ENCODE data around the gene ZNF543.

ZNF543 gene

DNA sequence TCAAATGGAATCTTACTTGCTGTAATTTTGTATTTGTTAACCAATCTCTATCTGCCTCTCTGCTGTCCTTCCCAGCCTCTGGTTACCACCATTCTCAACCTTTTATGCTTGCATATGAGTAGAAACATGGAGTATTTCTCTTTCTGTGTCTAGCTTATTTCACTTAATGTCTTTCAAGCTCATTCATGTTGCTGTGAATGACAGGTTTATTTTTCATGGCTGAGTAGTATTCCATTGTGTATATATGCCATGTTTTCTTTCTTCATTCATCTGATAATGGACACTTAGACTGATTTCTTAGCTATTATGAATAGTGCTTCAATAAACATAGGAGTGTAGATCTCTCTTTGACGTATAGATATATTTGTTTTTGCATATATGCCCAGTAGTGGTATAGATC is 26.6 kb upstream of the ZNF543 start:
- H3K4me3 ChIP-seq (replicated peaks; ENCODE audit: low read depth, low read length): no peak overlapping the region
- no peak for TF ChIP-seq CTCF (IDR thresholded peaks at IDR 0.05; ENCODE audit: low read length, missing control alignments)
- no peak for DNase-seq (ENCODE audit: low read depth)

DNA sequence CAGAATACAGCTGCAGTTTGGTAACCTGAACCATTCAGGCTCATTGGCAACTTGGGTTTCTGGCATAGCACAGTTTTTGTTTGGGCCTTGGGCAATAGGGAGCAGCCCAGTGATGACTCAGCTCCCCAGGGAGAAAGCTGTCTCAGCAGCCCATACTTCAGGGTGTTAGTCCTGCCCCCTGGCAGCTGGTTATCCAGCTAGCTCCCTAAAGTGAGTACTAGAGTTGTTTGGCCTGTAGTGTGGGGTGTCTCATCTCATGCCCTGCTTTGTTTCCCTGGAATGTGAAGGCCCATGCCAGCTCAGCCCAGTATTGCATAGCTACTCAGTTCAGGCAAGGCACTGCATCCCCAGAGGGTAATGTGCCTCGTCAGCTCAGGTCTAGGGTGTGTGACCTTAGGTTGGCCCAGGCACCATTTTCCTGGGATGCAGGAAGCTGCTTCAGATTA is 18.2 kb upstream of the ZNF543 start:
- peak; percentile 19 for TF ChIP-seq CTCF (IDR thresholded peaks at IDR 0.05; ENCODE audit: low read length, missing control alignments)
- DNase-seq (ENCODE audit: low read depth): peak; percentile 97
- no peak overlapping the region for H3K4me3 ChIP-seq (replicated peaks; ENCODE audit: low read depth, low read length)

- DNase-seq (ENCODE audit: low read depth): no peak
- no peak overlapping the region for H3K4me3 ChIP-seq (replicated peaks; ENCODE audit: low read depth, low read length)
- no peak for TF ChIP-seq CTCF (IDR thresholded peaks at IDR 0.05; ENCODE audit: low read length, missing control alignments)
Measured at GRCh38 chr19:57302727-57303401, 17.4 kb upstream of the ZNF543 start.

DNA sequence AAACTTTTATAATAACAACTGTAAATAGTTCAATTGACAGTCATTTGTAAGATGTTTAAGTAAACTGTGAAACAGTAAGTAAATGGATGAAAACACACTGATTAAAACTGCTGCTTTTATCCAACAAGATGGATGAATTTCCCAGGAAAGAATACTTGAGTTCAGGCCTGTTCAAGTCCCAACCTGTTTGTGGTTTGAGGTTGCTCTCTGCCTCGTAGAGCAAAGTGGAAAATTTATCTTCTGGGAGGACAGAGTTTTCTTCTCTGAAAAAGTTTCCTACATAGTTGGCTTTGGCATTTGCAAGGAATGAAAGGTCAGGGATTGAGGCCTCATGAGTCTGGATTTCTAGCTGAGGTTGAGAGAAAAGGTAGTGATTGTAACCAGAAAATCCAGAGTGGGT is 15.2 kb upstream of the ZNF543 start:
- no peak for DNase-seq (ENCODE audit: low read depth)
- no peak overlapping the region for H3K4me3 ChIP-seq (replicated peaks; ENCODE audit: low read depth, low read length)
- no peak for TF ChIP-seq CTCF (IDR thresholded peaks at IDR 0.05; ENCODE audit: low read length, missing control alignments)

DNA sequence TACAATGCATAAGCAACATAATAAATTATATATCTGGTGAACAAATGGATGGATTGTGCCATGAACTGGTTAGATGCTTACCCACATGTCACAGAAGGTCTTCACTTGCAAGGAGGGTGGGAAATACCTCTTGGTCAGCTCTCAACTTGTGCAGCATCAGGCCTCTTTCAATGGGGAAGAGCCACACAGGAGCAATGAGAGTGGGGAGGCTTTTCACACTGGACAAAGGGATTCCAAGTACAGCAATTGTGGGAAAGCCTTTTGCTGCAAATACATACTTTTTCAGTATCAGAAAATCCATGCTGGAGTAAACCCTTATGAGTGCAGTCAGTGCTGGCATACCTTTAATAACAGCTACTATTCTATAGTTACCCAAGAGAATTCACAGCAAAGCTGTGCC is 11.8 kb upstream of the ZNF543 start:
- no peak for DNase-seq (ENCODE audit: low read depth)
- TF ChIP-seq CTCF (IDR thresholded peaks at IDR 0.05; ENCODE audit: low read length, missing control alignments): no peak
- H3K4me3 ChIP-seq (replicated peaks; ENCODE audit: low read depth, low read length): no peak overlapping the region

- no peak overlapping the region for H3K4me3 ChIP-seq (replicated peaks; ENCODE audit: low read depth, low read length)
- TF ChIP-seq CTCF (IDR thresholded peaks at IDR 0.05; ENCODE audit: low read length, missing control alignments): no peak
- DNase-seq (ENCODE audit: low read depth): no peak
Measured at GRCh38 chr19:57310792-57311191, 9.5 kb upstream of the ZNF543 start.

GRCh38 chr19:57314146-57314545 is 6.1 kb upstream of the ZNF543 start:
- no peak overlapping the region for H3K4me3 ChIP-seq (replicated peaks; ENCODE audit: low read depth, low read length)
- no peak for DNase-seq (ENCODE audit: low read depth)
- no peak for TF ChIP-seq CTCF (IDR thresholded peaks at IDR 0.05; ENCODE audit: low read length, missing control alignments)

All from fibroblast of pulmonary artery (primary cell).